Choroid plexus epithelial cell (primary cell): Measurements from ENCODE around the gene FAM228A.
A peak's percentile ranks its signal among the peaks of the same experiment; 100 is the strongest.

Experiments used
- DNase-seq: peaks from one replicate; pipeline ENCODE4 v3.0.0-alpha.2; 2010; ENCODE audit warnings: low read depth
- H3K4me3 ChIP-seq: 2 replicates; pipeline ENCODE4 v1.5.1; 2011; ENCODE audit warnings: low read depth, mild to moderate bottlenecking, control low read depth, low read length, moderate library complexity
- CTCF ChIP-seq: conservative IDR thresholded peaks from 2 replicates; pipeline ENCODE4 v1.5.1; 2011; ENCODE audit warnings: low read depth, mild to moderate bottlenecking, control low read depth, inconsistent platforms, low read length, moderate library complexity

Gene FAM228A

DNA sequence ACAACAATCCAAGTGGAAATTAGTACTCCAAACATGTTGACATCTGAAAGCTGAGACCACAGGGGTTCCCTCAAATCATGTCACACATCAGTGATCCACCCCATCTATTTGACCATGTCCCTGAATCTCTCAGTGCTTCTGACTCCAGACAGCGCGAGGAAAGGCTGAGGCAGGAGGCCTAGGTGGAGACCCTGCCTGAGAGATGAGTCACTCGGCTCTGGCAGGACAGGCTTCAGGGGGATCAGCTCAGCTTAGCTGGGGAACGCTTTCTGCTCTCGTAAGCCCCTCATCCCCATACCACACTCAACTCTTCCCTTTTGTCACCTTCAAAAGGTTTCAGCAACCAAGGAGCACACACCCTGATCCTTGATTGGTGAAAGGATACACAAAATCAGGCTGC lies 5.8 kb upstream of the FAM228A start:
- no peak for TF ChIP-seq CTCF
- no peak for DNase-seq

DNA sequence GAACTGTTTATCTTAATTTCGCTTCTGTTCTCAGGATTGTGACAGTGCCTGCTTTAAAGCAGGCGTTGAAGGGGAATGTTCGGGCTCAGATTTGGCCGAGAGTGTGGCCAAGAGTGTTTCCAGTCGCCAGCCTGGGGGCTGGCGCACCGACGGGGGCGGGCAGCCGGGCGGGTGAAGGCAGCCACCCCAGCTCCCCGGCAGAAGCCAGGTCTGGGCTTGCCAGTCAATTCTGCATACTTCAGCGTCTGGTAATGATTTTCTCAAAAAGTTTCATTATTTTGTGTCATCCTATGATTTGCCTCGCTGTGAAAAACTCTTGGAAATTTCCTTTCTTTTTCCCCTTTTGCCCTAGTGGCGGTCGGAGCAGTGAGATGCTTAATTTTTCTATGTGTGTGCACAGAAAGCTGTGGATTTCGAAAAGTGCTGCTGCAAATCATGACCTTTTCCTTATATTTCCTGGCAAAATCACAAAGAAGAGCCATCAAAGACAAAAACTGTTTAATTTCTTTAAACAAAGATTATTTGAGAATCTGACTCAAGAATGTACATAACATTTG lies 856 bp downstream of the FAM228A start:
- TF ChIP-seq CTCF, result no peak
- no peak for DNase-seq
- H3K4me3 ChIP-seq, result peak overlapping the region; percentile 11

More for the DNA sequence above, 5.8 kb upstream of the FAM228A start:
- no peak overlapping the region for H3K4me3 ChIP-seq

GRCh38 chr2:24176326-24176725 lies 1.5 kb downstream of the FAM228A start:
- no peak for DNase-seq
- no peak for TF ChIP-seq CTCF
- no peak overlapping the region for H3K4me3 ChIP-seq

DNA sequence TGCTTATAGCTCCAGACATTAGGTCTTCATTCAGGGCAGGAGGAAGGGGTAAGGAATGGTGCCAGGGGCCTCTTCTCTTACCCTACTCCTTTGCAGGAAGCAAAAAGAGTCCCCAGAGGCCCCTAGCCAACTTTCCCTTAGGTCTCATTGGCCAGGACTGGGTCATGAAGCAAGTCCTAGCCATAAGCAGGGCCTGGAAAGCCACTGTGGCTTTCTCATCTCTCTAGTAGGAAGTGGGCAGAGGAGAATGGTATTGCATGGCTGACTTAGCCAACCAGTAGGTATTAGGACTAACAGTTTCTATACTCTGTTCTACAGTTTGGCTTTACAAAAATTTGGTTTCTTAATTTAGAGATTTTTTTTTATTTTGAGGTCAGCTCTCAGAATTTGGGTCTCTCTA lies 4.8 kb downstream of the FAM228A start:
- no peak for TF ChIP-seq CTCF
- no peak overlapping the region for H3K4me3 ChIP-seq
- DNase-seq, result no peak

GRCh38 chr2:24181849-24182248 lies 7.0 kb downstream of the FAM228A start:
- DNase-seq, result no peak
- TF ChIP-seq CTCF, result no peak
- H3K4me3 ChIP-seq, result no peak overlapping the region

- DNase-seq, result no peak
- no peak for TF ChIP-seq CTCF
- H3K4me3 ChIP-seq, result no peak overlapping the region
Measured at GRCh38 chr2:24182507-24182906, 7.7 kb downstream of the FAM228A start.

DNA sequence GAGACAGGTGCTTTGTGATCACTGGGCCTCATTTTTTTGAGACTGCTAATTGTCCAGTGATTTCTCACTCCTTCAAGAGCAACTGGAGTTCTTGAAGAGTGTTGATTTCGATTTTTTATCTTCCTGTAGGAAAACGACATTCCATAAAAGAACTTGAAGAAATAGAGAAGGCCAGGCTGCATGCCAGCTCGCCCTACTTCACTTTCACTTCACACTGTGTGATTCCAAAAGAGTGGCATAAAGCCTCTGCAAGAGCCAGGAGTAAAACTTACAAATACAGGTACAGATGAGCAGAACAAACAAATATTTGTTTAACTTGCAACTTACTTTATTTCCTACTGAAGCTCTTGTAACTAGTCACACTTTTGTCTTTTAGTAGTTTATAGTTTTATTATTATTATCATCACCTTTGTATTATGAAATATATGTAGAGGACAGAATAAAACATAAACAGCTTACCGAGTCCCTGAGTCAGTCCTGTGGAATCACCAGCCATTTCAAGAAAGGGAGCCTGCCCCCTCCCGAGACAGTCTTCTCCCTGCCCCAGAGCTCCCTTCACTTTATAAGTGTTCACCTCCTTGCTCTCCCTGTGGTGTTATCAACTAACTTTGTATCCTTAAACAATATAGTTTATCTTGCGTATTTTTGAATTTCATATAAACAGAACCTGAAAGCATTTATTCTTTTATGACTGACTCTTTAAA lies 8.7 kb downstream of the FAM228A start:
- no peak overlapping the region for H3K4me3 ChIP-seq
- no peak for TF ChIP-seq CTCF
- DNase-seq, result peak; percentile 7
